Measurements from ENCODE around the gene HCFC1R1.

Gene HCFC1R1

DNA sequence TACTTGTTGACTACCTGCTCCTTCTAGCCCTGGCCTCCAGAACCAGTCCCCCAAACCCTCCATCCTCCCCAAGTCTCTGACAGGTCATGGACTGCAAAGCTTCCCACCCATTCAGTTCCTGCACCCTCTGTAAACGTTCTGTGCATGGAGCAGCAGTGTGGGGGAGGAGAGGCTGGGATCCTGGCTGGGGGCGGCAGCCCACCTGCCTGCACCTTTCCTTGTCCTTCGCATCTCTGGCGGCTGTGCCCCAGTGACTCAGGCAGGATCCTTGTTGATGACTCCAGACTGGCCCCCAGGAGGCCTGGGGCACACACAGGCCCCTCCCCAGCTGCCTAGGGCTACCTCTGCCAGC lies 41.9 kb downstream of the HCFC1R1 start:
- DNase-seq (ENCODE audit: extremely low spot score, insufficient read length, low read depth), result no peak
- no peak for FAIRE-seq

DNA sequence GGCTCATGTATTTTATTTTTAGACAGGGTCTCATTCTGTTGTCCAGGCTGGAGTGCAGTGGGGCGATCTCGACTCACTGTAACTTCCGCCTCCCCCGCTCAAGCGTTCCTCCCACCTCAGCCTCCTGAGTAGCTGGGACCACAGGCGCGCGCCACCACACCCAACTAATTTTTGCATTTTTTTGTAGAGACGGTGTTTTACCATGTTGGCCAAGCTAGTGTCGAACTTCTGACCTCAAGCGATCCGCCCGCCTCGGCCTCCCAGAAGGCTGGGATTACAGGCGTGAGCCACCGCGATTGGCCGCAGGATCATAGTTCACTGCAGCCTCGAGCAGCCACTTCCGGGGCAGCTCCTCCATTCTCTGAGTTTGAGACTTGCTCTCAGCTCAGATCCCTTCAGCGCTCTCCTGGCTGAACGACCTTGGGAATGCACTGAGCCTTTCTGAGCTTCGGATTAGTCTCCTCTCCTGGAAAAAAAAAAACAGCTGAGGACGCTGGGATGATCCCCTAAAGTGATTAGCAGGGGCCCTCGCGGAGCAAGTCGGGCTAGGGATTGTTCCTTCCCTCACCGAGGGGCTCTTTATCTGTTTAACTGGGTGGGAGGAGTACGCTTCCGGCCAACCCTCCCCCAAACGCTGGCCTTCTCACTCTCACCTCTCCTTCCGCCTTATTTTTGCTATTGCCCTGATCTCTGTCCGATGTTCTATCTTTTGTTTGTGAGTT lies 42.4 kb downstream of the HCFC1R1 start:
- DNase-seq (ENCODE audit: extremely low spot score, insufficient read length, low read depth) (no peak), FAIRE-seq (no peak)

DNA sequence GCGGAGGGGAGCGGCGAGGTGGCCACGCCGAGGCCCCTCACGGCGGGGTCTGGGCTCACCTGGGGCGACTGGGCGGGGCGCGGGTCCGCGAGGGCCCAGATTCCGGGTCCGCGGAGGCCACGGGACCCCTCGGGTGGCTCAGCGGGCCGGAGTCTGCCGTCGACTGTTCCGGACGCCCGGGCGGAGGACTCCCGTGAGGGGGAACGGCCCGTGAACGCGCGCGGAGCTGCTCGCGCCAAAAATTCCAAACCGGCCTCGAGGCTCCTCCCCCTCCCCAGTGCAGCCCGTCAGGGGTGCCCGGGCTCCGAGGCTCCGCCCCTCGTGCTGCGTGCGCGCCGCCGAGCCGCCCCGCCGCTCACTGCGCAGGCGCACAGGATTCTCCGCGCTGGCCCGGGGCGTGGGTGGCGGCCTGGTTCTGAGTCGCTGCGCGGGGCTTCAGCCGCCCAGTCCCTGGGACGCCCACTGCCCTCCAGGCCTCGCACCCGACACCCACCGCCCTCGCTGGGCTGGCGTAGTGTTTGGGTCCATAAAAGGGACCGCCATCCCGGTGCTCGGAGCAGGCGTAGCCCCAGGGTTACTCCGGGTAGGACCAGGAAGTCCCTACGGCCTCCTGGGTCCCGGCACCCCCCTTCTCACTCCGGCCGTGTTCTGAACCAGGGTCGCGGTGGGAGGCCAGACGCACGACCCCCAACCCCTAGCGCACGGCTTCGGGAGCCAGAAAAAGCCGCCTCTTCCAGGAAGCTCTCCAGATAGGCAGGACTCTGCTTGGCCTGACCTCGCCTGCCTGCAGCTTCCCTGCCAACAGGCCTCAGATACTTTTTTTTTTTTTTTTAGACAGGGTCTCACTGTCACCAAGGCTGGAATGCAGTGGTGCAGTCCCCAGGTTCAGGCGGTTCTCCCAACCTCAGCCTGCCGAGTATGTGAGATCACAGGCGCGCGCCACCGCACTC lies 43.2 kb downstream of the HCFC1R1 start, which contains the start of gene PKMYT1:
PKMYT1 (minus strand) TSS at position 220 of the 950 bp plus-strand sequence. CDS start 789 bp downstream, outside the sequence.
- DNase-seq (ENCODE audit: extremely low spot score, insufficient read length, low read depth) (peak; percentile 100), FAIRE-seq (peak; percentile 87)

- FAIRE-seq, result no peak
- no peak for DNase-seq (ENCODE audit: extremely low spot score, insufficient read length, low read depth)
These were observed 44.0 kb downstream of the HCFC1R1 start for GRCh38 chr16:2979669-2980226.

GRCh38 chr16:2977440-2977839 lies 46.3 kb downstream of the HCFC1R1 start:
- DNase-seq (ENCODE audit: extremely low spot score, insufficient read length, low read depth) (no peak), FAIRE-seq (no peak)

DNA sequence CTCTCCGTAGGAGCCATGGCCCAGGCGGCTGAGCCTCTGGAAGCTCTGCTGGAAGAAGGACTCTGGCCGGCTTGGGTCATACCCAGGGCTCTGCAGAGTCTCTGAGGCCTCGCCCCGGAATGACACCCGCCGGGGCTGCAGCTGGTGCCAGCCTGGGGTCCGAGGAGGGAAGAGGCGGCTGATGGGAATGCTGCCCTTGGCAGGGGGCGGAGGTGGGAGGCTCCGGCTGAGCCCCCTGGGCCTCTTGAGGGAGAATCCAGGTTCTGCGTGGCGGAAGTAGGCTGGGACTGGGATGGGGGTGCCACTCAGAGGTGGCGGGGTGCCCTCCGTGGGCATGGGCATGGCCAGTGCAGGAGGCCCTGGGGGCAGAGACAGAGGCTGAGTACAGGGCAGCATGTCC lies 47.1 kb downstream of the HCFC1R1 start:
- FAIRE-seq, result no peak
- DNase-seq (ENCODE audit: extremely low spot score, insufficient read length, low read depth), result no peak

DNA sequence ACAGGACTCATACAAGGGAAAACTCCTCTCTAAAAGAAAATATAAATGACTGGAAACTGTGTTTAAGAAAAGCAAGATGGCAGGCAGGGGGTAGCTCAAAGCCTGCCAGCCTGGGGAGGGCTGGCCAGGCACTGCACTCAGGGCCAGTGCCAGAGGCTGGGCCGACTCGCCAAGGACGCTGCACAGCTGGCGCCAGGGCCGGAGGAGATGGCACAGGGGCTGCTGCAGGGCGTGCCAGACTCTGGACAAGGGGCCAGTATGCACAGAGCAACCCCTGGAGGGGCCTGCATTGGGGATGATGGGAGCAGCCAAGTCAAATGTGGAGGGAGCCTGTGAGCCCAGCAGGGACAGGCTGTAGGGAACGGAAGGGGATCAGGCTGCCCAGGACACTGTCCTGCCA lies 47.5 kb downstream of the HCFC1R1 start:
- FAIRE-seq, result no peak
- no peak for DNase-seq (ENCODE audit: extremely low spot score, insufficient read length, low read depth)

- no peak for DNase-seq (ENCODE audit: extremely low spot score, insufficient read length, low read depth)
- no peak for FAIRE-seq
These were observed 48.5 kb downstream of the HCFC1R1 start for GRCh38 chr16:2975161-2975795.

- no peak for DNase-seq (ENCODE audit: extremely low spot score, insufficient read length, low read depth)
- FAIRE-seq, result no peak
These were observed 49.3 kb downstream of the HCFC1R1 start for GRCh38 chr16:2974319-2975056.

DNA sequence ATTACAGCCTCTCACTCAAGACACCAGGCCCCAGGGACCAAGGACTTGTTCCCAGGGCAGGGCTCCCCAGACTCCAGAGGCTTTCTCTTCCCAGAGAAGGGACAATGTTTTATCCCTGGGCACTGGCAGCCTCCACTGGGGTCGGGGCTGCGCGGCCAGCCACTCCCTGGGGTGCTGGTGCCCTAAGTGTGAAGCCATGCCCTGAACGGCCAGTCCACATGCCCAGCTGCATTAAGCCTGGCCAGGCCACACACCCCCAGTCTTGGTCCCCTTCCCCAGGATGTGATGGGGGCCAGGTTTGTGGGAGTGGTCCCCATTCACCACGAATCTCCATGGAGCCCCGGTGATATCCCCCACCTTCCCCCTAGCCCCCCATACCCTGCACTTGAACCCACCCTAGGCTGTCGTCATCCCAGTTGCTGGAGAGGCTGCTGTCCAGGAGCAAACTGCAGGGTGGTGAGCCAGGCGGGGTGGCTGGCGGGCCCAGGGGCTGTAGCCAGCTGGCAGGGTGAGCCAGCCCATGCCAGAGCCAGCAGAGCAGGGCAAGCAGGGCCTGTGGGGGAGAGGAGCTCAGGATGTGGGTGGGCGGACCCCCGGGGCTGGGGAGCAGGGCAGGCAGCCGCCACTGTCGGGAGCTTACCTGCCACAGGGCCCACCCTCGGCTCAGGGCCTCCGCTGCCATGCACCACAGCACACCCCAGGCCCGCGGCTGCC lies 50.0 kb downstream of the HCFC1R1 start:
- DNase-seq (ENCODE audit: extremely low spot score, insufficient read length, low read depth) (no peak), FAIRE-seq (no peak)

DNA sequence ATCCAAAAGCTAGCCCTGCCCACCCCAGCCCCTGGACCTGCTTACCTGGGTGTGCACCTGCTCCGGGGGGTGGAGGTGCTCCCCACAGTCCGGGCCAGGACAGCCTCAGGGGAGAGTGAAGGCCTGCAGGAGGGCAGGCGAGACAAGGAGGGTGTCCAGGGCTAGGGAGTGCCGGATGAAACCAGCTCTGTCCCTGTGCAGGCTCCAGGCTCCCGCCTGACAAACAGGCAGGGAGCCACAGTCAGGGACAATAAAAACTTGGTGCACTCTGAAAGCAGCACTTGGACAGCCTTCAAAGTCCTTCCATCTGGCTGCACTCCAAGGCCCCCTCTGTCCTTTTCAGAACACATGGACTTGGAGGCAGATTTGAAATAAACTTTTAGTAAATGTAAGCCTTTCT lies 50.6 kb downstream of the HCFC1R1 start:
- FAIRE-seq, result no peak
- no peak for DNase-seq (ENCODE audit: extremely low spot score, insufficient read length, low read depth)
